Measurements from ENCODE around the gene PLA2G15.

PLA2G15 gene

DNA sequence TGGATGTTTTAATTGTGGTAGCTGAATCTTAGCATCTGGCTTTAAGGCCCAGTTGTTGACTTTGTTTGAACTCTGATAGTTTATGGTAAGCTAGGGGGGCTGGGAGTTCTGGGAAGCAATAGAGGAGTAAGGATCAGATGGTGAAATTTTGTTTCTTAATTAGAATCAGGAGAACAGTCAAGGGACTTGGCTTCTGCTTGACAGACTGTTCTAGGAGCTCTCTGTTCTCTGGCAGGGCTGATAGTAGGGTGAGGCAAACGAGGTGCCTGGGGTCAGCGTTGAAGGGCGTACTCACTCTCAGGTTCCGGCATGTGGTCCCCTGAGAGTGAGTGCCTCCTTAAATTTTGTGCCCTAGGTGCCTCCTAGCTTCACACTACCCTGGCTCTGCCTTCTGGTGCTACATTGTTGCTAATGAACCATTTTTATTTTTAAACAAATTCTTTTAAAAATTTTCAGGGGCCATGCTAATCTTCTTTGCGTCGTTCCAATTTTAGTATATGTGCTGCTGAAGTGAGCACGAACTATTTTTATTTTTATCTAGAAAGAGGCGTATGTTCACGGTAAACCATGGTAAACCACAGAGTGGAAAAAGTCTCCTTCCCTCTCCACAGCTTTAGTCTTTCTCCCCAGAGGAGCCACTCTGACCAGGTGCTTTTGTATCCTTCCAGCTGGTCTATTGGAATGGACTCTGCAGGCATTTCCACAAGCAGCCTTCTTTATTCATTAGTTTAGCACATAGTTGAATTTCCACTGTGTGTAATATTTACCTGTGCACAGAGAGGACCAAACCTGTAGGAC is 38.8 kb downstream of the PLA2G15 start:
- peak overlapping the region; percentile 98 for H3K27ac ChIP-seq (ENCODE audit: low read depth, low read length)
- H3K4me3 ChIP-seq (ENCODE audit: insufficient read depth, low read length, poor library complexity, severe bottlenecking) = peak overlapping the region; percentile 27
- no peaks in the 10 kb centered on the region for H3K36me3 ChIP-seq (ENCODE audit: low read length)
- no peaks in the 10 kb centered on the region for H3K9me3 ChIP-seq (ENCODE audit: insufficient read depth, low read length)
- H3K27me3 ChIP-seq (ENCODE audit: low read length) = no peaks in the 10 kb centered on the region
- H4K20me1 ChIP-seq (ENCODE audit: low read depth, low read length) = no peaks in the 10 kb centered on the region
- no peak overlapping the region for H2AFZ ChIP-seq (ENCODE audit: low read depth, low read length, severe bottlenecking)
- H3F3A ChIP-seq (ENCODE audit: insufficient read depth) = peaks cover 55% of the 10 kb centered on the region
- H3K9ac ChIP-seq (ENCODE audit: low read length) = peak overlapping the region; percentile 56
- H3K9me2 ChIP-seq (replicated peaks; ENCODE audit: insufficient read depth, low read length) = no peaks in the 10 kb centered on the region
- H3K4me2 ChIP-seq (ENCODE audit: low read depth, low read length, poor library complexity, severe bottlenecking) = peak overlapping the region; percentile 85
- H3K79me2 ChIP-seq (ENCODE audit: insufficient read depth, low read length) = peaks cover 65% of the 10 kb centered on the region
- TF ChIP-seq, protein P1, sequence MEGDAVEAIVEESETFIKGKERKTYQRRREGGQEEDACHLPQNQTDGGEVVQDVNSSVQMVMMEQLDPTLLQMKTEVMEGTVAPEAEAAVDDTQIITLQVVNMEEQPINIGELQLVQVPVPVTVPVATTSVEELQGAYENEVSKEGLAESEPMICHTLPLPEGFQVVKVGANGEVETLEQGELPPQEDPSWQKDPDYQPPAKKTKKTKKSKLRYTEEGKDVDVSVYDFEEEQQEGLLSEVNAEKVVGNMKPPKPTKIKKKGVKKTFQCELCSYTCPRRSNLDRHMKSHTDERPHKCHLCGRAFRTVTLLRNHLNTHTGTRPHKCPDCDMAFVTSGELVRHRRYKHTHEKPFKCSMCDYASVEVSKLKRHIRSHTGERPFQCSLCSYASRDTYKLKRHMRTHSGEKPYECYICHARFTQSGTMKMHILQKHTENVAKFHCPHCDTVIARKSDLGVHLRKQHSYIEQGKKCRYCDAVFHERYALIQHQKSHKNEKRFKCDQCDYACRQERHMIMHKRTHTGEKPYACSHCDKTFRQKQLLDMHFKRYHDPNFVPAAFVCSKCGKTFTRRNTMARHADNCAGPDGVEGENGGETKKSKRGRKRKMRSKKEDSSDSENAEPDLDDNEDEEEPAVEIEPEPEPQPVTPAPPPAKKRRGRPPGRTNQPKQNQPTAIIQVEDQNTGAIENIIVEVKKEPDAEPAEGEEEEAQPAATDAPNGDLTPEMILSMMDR (IDR thresholded peaks at IDR 0.05; ENCODE audit: insufficient read depth, low read length, poor library complexity, severe bottlenecking) = no peak
- TF ChIP-seq EZH2phosphoT487 (conservative IDR thresholded peaks at IDR 0.05; ENCODE audit: low read length) = no peak

DNA sequence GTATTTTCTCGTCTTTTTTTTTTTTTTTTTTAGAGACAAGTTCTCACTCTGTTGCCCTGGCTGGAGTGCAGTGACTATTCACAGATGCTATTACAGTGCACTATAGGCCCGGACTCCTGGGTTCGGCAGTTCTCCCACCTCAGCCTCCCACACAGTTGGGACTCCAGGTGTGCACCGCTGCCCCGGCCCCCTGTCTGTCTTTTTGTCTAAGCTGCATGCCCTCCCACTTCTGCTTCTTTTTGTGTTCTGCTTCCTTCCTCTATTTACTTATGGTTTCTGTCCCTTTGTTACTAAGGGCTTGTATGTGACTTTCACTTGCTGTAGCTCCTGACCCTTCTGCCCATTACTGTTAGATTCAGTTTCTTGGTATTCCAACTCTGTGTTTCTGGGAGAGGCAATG is 39.7 kb downstream of the PLA2G15 start:
- peak overlapping the region; percentile 24 for H3K4me3 ChIP-seq (ENCODE audit: insufficient read depth, low read length, poor library complexity, severe bottlenecking)
- no peak for TF ChIP-seq EZH2phosphoT487 (conservative IDR thresholded peaks at IDR 0.05; ENCODE audit: low read length)
- TF ChIP-seq, protein P1 (IDR thresholded peaks at IDR 0.05; ENCODE audit: insufficient read depth, low read length, poor library complexity, severe bottlenecking) = no peak
- H3K9ac ChIP-seq (ENCODE audit: low read length) = peak overlapping the region; percentile 56
- H3K79me2 ChIP-seq (ENCODE audit: insufficient read depth, low read length) = peaks cover 57% of the 10 kb centered on the region
- H2AFZ ChIP-seq (ENCODE audit: low read depth, low read length, severe bottlenecking) = no peak overlapping the region
- H3K36me3 ChIP-seq (ENCODE audit: low read length) = no peaks in the 10 kb centered on the region
- H3K9me2 ChIP-seq (replicated peaks; ENCODE audit: insufficient read depth, low read length) = no peaks in the 10 kb centered on the region
- H4K20me1 ChIP-seq (ENCODE audit: low read depth, low read length) = no peaks in the 10 kb centered on the region
- no peaks in the 10 kb centered on the region for H3K27me3 ChIP-seq (ENCODE audit: low read length)
- no peaks in the 10 kb centered on the region for H3K9me3 ChIP-seq (ENCODE audit: insufficient read depth, low read length)
- peak overlapping the region; percentile 98 for H3K27ac ChIP-seq (ENCODE audit: low read depth, low read length)
- peaks cover 53% of the 10 kb centered on the region for H3F3A ChIP-seq (ENCODE audit: insufficient read depth)
- peak overlapping the region; percentile 85 for H3K4me2 ChIP-seq (ENCODE audit: low read depth, low read length, poor library complexity, severe bottlenecking)

DNA sequence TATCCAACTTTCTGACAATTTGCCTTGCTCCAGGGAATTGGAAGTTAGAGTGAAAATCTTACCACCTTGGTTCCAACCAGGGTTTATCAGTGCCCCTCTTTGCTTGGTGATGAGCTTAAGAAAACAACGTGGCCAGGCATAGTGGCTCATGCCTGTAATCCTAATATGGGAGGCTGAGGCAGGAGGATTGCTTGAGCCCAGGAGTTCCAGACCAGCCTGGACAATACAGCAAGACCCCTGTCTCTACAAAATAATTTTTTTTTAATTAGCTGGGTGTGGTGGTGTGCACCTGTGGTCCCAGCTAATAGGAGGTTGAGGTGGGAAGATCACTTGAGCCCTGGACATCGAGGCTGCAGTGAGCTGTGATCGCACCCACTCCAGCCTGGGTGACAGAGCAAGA is 40.5 kb downstream of the PLA2G15 start:
- Histone ChIP-seq H3K79me2 (ENCODE audit: insufficient read depth, low read length) (peaks cover 50% of the 10 kb centered on the region), H4K20me1 (ENCODE audit: low read depth, low read length) (no peaks in the 10 kb centered on the region), H2AFZ (ENCODE audit: low read depth, low read length, severe bottlenecking) (no peak overlapping the region), H3F3A (ENCODE audit: insufficient read depth) (peaks cover 46% of the 10 kb centered on the region), H3K27me3 (ENCODE audit: low read length) (no peaks in the 10 kb centered on the region), H3K36me3 (ENCODE audit: low read length) (no peaks in the 10 kb centered on the region), H3K9ac (ENCODE audit: low read length) (peak overlapping the region; percentile 44), H3K9me3 (ENCODE audit: insufficient read depth, low read length) (no peaks in the 10 kb centered on the region), H3K4me2 (ENCODE audit: low read depth, low read length, poor library complexity, severe bottlenecking) (peak overlapping the region; percentile 85), H3K4me3 (ENCODE audit: insufficient read depth, low read length, poor library complexity, severe bottlenecking) (no peak overlapping the region), H3K9me2 (replicated peaks; ENCODE audit: insufficient read depth, low read length) (no peaks in the 10 kb centered on the region), H3K27ac (ENCODE audit: low read depth, low read length) (peak overlapping the region; percentile 98)
- TF ChIP-seq EZH2phosphoT487 (conservative IDR thresholded peaks at IDR 0.05; ENCODE audit: low read length) = no peak
- TF ChIP-seq, protein P1 (IDR thresholded peaks at IDR 0.05; ENCODE audit: insufficient read depth, low read length, poor library complexity, severe bottlenecking) = no peak
